Natural killer cell (primary cell): ENCODE data around the gene ACO2. TPM values are rescaled to one million over a fixed set of nuclear protein-coding genes. Genes with fewer than 3 reads are reported as not detected.

ENCODE experiments used
- ATAC-seq, 3 donors: fragments of 150-1000 bp in 2 of 3; fragments of 200-7000 bp in 1 of 3; cut with Tn5 transposase; 1 replicate in 1 of 3; 2 replicates in 2 of 3; pipeline ENCODE4 v1.10.0; 2021; ENCODE audit warnings: mild to moderate bottlenecking in 2 of 3, moderate library complexity in 2 of 3
- DNase-seq, 2 donors: peaks; one replicate each; pipeline versions ENCODE4 v3.0.0 to v3.0.0-alpha.2; 2013 to 2021; ENCODE audit warnings: mixed read lengths in 1 of 2
- H3K27ac ChIP-seq: one replicate; pipeline ENCODE4 v1.5.1; 2013; ENCODE audit warnings: mild to moderate bottlenecking, low read length
- H3K27me3 ChIP-seq: one replicate; pipeline ENCODE4 v1.6.1; 2013; ENCODE audit warnings: low read length; ENCODE audit not compliant: control insufficient read depth, insufficient read depth
- H3K36me3 ChIP-seq: one replicate; pipeline ENCODE4 v1.6.1; 2013; ENCODE audit warnings: low read length; ENCODE audit not compliant: control insufficient read depth, insufficient read depth
- H3K4me1 ChIP-seq: one replicate; pipeline ENCODE4 v1.6.1; 2013; ENCODE audit warnings: low read length; ENCODE audit not compliant: control insufficient read depth, insufficient read depth
- H3K4me3 ChIP-seq: one replicate; pipeline ENCODE4 v1.5.1; 2013; ENCODE audit warnings: low read length
- H3K9me3 ChIP-seq: one replicate; pipeline ENCODE4 v1.6.1; 2013; ENCODE audit warnings: low read length; ENCODE audit not compliant: control insufficient read depth, insufficient read depth
- H3K27ac Mint-ChIP-seq, 2 donors: one replicate each; pipeline ENCODE4 v1.8.0; 2022; ENCODE audit warnings: mild to moderate bottlenecking in 2 of 2, mixed read lengths in 2 of 2, moderate library complexity in 1 of 2
- H3K27me3 Mint-ChIP-seq, 2 donors: one replicate each; pipeline ENCODE4 v1.8.0; 2022; ENCODE audit warnings: low read depth in 2 of 2, mixed read lengths in 2 of 2
- H3K36me3 Mint-ChIP-seq: one replicate; pipeline ENCODE4 v1.8.0; 2022; ENCODE audit warnings: mixed read lengths
- H3K4me1 Mint-ChIP-seq, 2 donors: one replicate each; pipeline ENCODE4 v1.8.0; 2022; ENCODE audit warnings: mixed read lengths in 2 of 2
- H3K4me3 Mint-ChIP-seq: one replicate; pipeline ENCODE4 v1.8.0; 2022; ENCODE audit warnings: mild to moderate bottlenecking, moderate library complexity, mixed read lengths
- H3K9me3 Mint-ChIP-seq, 2 donors: one replicate each; pipeline ENCODE4 v1.8.0; 2022; ENCODE audit warnings: mixed read lengths in 2 of 2
- WGBS: methylation state at CpG from one replicate; pipeline ENCODE4 v1.1.7; 2013; ENCODE audit warnings: missing lambda C conversion rate; ENCODE audit not compliant: insufficient coverage; 5-methylcytosine and 5-hydroxymethylcytosine counted together
- intact Hi-C: fragments of 100-400 bp; cut with micrococcal nuclease; formaldehyde crosslinking; loops from one replicate; pipeline ENCODE4 v1.14.2; 2022
- total RNA-seq, 4 donors: library from RNA; stranded (reverse); fragments of 120-200 nt in 1 of 4; gene quantifications; one replicate each; pipeline versions ENCODE4 v1.2.3 to v1.2.4, GENCODE V29; 2013 to 2022
- TF ChIP-seq, protein P1 (sequence below): fragments of 200-600 bp; IDR thresholded peaks from one replicate; pipeline ENCODE4 v1.8.0; 2022; ENCODE audit warnings: antibody characterized with exemption

Gene ACO2
- total RNA-seq, 3 donors from 2014 or later (not counting 1 experiment from before 2014, with no cell fraction given), result 77.9 to 99.8 (median 89.5) TPM

DNA sequence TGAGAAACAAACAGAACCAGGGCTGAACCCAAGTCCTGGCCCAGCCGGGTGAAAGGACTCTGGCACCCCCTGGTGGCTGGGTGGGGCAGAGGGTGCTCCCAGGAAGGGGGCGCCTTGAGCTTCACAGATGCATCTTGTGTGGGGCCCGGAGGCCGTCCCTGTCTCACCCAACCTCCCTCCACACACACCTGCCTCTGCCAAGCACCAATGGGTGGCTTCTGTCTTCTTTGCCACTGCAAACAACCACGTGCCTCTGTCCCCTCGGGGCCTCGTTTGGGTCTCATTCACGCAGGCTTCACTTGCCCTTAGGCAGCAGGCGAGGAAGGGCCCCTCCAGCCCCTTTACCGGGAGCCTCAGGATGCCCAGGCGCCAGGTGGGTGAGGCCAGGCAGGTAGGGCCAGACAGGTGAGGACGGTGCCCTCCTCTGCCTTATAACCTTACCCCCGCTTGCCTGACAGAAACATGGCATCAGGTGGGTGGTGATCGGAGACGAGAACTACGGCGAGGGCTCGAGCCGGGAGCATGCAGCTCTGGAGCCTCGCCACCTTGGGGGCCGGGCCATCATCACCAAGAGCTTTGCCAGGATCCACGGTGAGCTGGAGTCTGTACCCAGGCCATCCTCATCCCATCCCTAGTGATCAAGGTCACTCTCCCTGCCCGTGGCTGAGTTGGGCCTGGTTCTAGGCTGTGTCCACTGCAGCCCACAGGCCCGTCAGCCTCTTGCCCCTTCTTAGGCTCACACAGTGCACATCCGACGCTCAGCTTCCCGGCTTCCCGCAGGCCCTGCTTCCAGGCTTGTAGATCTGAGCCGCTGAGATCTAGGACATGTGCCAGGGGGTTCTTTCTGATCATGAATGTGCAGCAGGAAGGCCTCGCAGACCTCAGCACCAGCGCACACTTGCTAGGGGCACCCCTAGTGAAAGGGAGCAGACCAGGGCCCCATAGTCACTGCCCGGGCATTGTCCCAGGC is 58.2 kb downstream of the ACO2 start:
- no peak overlapping the region for H3K4me3 Mint-ChIP-seq
- TF ChIP-seq, protein P1, sequence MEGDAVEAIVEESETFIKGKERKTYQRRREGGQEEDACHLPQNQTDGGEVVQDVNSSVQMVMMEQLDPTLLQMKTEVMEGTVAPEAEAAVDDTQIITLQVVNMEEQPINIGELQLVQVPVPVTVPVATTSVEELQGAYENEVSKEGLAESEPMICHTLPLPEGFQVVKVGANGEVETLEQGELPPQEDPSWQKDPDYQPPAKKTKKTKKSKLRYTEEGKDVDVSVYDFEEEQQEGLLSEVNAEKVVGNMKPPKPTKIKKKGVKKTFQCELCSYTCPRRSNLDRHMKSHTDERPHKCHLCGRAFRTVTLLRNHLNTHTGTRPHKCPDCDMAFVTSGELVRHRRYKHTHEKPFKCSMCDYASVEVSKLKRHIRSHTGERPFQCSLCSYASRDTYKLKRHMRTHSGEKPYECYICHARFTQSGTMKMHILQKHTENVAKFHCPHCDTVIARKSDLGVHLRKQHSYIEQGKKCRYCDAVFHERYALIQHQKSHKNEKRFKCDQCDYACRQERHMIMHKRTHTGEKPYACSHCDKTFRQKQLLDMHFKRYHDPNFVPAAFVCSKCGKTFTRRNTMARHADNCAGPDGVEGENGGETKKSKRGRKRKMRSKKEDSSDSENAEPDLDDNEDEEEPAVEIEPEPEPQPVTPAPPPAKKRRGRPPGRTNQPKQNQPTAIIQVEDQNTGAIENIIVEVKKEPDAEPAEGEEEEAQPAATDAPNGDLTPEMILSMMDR, result peak; percentile 85
- intact Hi-C loops, result loop anchor here (1.0 kb wide), 1 partner anchor 124 kb away; no protein-coding TSS in a partner anchor
- no peaks in the 10 kb centered on the region for H3K27me3 ChIP-seq
- H3K4me3 ChIP-seq, result no peak overlapping the region
- H3K9me3 ChIP-seq, result no peaks in the 10 kb centered on the region
- H3K4me1 Mint-ChIP-seq, result peaks cover 0 to 17% of the 10 kb centered on the region in 2 donors
- DNase-seq (peak; percentile 62 to 83), ATAC-seq (peak; percentile 69 to 87 (median 76))
- H3K27ac ChIP-seq, result no peak overlapping the region
- no peaks in the 10 kb centered on the region for H3K36me3 Mint-ChIP-seq
- WGBS, result 87% methylated on average over 32 of the region's 32 CpGs
- H3K36me3 ChIP-seq, result peaks cover 74% of the 10 kb centered on the region
- no peaks in the 10 kb centered on the region for H3K9me3 Mint-ChIP-seq
- H3K27ac Mint-ChIP-seq, result peak overlapping the region in 1 of 2 donors; percentile 47
- no peaks in the 10 kb centered on the region for H3K27me3 Mint-ChIP-seq
- H3K4me1 ChIP-seq, result peaks cover 11% of the 10 kb centered on the region

DNA sequence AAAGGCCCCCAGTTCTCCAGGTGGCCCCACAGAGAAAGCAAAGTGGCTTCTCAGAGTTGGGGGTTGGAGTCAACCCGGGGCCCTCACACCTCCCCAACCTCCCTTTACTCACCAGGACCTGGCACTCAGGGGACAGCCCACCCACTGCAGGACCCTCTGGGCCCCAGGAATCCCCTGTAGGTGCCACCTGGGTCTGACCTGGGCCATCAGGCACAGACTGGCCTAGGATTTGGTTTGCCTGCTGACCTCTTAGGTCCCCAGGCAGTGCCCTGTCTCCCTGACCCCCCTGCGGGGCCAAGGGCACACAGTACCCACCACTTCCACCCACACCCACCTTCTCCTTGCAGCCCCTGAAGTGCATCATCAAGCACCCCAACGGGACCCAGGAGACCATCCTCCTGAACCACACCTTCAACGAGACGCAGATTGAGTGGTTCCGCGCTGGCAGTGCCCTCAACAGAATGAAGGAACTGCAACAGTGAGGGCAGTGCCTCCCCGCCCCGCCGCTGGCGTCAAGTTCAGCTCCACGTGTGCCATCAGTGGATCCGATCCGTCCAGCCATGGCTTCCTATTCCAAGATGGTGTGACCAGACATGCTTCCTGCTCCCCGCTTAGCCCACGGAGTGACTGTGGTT is 59.3 kb downstream of the ACO2 start:
- DNase-seq, result no peak
- H3K27ac ChIP-seq, result no peak overlapping the region
- H3K4me3 ChIP-seq, result no peak overlapping the region
- TF ChIP-seq, protein P1, result no peak
- H3K27me3 ChIP-seq, result no peaks in the 10 kb centered on the region
- intact Hi-C loops, result no loop called here
- ATAC-seq, result no peak
- no peaks in the 10 kb centered on the region for H3K27me3 Mint-ChIP-seq
- H3K4me1 Mint-ChIP-seq, result peaks cover 0 to 17% of the 10 kb centered on the region in 2 donors
- no peak overlapping the region for H3K4me3 Mint-ChIP-seq
- H3K4me1 ChIP-seq, result peaks cover 15% of the 10 kb centered on the region
- WGBS, result 89% methylated on average over 16 of the region's 16 CpGs
- peaks cover 70% of the 10 kb centered on the region for H3K36me3 ChIP-seq
- H3K9me3 ChIP-seq, result no peaks in the 10 kb centered on the region
- no peaks in the 10 kb centered on the region for H3K36me3 Mint-ChIP-seq
- H3K9me3 Mint-ChIP-seq, result no peaks in the 10 kb centered on the region
- H3K27ac Mint-ChIP-seq, result peak overlapping the region in 1 of 2 donors; percentile 37

DNA sequence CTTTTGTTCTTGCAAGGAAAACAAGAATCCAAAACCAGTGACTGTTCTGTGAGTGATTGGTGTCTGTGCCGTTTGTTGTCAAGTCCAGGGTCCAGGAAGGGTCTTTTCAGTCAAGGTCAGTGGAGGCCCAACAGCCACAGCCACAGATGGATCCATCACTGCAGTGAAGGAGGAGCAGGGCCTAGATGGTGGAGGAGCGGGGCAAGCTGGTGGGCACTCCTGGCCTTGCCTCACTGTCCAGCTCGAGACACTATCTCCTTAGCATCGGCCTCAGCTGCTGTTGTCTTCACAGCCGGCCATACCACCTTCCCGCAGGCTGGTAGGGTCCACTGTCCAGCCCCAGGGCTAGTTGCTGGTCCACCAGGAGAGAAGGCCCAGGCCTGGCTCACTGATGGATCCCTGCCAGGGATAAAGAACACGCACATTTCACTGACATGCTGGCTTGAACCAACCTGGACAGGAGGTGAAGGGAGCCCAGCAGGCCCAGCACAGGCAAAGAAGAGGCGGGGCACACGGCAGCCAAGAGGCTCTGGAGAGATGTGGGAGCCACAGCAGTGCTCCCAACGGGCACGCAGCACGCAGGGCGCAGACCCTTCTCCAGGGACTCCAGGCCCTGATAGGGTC is 60.1 kb downstream of the ACO2 start:
- Mint-ChIP-seq H3K27ac (peak overlapping the region in 1 of 2 donors; percentile 37), H3K9me3 (no peaks in the 10 kb centered on the region), H3K4me3 (no peak overlapping the region), H3K4me1 (peaks cover 0 to 17% of the 10 kb centered on the region in 2 donors), H3K36me3 (no peaks in the 10 kb centered on the region), H3K27me3 (no peaks in the 10 kb centered on the region)
- 94% methylated on average over 13 of the region's 13 CpGs for WGBS
- TF ChIP-seq, protein P1, result no peak
- H3K9me3 ChIP-seq, result no peaks in the 10 kb centered on the region
- no peak overlapping the region for H3K27ac ChIP-seq
- DNase-seq (no peak), ATAC-seq (no peak)
- no peak overlapping the region for H3K4me3 ChIP-seq
- H3K36me3 ChIP-seq, result peaks cover 64% of the 10 kb centered on the region
- no peaks in the 10 kb centered on the region for H3K27me3 ChIP-seq
- peaks cover 18% of the 10 kb centered on the region for H3K4me1 ChIP-seq
- intact Hi-C loops, result no loop called here
